NCI-H748 treated with DMSO at 0.1 percent for 48 hours (cell line): ENCODE results near the gene SCFD2.

ENCODE experiments used
- DNase-seq: peaks from one replicate; lab custom pipeline; 2025; lab: John Stamatoyannopoulos, UW

SCFD2 gene

DNA sequence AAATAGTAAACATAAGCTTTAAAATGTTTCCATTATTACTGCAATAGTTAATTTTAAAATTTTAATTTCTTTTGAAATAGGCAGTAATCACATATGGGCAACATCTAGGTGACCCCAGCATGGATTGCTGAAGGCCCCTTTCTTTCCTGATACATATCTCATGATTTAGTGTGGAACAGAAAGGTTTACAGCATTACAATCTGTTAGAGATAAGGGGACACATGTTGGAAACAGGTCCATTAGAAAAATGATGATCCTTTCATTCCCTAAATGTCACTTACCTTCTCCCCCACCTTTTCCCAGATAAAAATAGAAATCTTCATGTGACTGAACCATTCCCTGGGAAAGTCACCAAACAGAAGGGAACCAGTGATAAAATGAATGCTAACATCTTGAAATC lies 413.3 kb downstream of the SCFD2 start:
- no peak for DNase-seq

DNA sequence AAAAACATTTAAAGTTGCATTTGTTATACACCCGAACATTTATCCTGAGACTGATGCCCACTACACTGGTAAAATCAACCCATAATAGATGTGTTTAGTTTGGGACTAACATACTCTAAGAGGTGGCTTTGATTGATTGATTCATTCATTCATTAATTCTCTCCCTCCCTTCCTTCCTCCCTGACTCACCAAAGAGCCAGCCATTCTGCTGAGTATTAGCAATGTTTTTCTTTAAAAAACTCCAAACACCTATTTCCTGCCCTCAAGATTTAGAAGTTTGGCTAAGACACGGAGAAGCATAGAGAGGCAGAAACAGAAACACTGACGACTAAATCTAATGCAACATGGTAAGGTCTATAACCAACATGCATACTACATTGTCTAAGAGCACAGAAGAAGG lies 414.8 kb downstream of the SCFD2 start:
- no peak for DNase-seq

DNA sequence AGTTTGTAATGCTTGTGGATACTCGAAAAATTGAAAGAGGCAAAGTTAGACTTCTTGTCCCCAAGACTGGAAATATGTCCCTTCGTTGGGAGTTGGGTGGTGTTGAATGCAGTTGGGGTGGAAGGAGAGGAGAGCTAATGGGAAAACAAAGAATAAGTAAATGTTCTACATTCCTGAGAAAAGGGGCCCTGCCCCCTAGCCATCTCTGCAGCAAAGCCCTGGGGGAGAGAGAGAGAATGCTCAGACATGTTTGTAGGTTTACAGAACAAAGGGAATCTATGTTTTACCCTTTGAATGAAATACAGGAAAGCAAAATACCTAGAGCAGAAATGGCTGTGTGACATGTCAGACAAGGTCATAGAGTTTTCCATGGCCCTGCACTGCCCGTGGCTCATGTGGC lies 415.6 kb downstream of the SCFD2 start:
- no peak for DNase-seq

DNA sequence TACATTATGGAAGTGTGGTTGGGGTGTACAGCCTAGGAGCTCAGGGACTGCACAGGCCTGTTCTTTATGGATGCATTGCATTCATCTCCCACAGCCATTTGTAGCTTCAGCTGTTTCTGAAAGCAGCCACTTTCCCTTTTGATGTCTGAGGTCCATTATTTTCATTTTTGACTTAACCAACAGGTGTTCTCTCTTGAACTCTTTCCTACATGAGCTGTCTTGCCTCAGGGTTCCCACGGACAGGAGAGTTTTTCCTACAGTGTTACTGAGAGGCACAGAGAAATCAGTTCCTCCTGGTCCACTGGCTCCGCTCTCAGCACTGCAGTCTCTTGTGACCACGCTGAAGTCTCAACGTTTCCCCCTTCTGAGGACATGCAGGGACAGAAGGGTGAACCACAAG lies 416.5 kb downstream of the SCFD2 start:
- DNase-seq = no peak

DNA sequence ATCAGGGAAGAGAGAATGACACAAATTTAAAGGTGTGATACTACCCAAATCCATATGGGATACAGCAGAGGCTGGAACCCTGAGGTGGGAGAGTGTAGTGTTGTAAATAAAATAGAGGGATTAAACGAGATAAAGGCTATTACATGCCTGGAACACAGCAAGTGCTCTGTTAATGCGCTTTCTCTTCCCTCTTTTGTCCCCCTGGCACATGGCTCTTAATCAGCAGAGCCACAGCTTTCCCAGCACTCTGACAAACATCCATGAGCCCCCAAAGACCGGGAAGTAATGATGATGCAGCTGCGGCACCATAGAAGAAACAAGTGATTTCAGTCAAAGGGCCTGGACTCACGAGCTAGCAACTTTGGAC lies 417.8 kb downstream of the SCFD2 start:
- DNase-seq = no peak

DNA sequence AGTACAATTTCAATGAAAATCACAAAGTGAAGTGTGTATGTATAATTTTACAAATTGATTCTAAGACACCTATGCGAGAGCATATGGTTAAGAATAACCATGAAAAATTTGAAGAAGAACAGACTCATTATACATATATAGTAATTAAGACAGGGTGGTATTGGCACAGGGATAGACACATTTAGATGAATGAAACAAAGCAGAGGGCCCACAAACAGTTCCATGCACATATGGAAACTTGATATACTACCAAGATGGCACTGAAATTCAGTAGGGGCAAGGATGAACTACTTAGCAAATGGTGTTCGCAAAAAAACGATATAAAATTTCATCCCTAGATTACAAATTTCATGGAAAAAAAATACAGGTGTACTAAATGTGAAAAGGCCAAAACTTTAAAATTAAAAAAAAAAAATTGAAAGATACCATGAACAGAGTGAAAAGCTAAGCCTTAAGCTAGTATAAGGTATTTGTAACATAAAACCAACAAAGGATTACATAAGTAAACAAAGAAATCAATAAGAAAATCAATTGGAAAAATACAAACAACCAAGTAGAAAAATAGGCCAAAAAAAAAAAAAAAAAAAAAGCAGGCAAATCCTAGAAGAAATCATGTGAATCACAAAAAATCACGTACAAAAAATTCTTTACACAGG lies 418.3 kb downstream of the SCFD2 start:
- no peak for DNase-seq

DNA sequence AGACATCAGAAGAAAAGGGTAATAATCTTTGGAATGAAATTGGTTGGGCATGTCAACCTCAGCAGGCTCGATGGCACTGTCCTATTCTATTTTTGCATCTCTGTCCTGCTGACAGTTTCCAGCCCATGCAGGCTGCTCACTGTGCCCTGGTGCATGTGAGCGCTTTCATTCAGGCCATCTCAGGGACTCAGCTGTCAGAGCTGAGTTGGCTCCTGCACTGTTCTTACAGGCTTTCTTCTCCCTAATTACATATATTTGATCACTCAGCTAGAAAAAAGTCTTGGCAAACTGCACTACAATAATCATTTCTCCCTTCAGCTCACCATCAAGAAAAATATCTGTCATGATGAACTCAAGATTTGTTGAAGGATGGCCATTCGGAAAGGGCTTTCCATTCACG lies 419.0 kb downstream of the SCFD2 start:
- DNase-seq = no peak

DNA sequence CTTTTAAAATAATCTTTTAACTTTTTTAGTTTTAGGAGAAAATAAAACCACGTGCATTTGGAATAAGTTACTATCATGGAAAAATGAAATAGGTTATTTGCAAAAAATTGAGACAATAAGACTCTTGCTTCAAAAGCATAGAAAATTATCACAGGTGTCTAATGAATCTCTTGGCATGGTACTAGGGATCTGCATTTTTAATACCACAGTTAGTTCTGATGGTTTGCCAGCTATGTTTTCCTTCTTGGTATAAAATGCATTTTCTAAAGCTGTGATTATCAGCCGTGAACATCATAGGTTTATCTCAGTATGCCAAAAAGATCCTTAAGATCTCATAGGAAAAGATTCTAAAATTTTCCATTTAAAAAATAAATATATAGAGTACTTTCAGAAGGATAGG lies 419.9 kb downstream of the SCFD2 start:
- DNase-seq = no peak

DNA sequence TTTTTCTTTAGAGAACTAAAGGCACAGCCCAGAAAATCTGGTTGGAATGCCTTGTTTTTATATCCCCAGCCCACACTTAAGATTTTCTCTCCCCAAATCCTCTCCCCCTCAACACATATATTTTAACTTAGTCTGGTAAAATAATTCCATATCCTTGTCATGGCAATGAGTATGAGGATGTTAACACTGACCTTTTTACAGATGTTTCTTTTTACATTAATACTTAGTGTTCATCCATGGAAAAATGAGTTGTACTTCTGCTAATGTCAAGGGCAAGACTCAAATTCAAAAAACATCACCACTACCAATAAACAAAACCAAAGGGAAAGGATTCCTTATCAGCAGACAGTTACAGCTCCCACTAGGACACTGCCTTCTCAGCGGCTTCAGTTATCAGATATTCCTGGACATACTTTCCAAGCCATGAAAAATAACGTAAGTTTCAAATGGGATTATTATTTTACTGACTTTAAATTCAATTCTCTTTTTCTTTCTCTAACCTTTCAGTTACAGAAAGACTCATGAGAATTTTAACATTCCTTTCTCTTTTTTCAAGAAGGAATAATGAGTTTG lies 420.4 kb downstream of the SCFD2 start:
- DNase-seq = no peak

DNA sequence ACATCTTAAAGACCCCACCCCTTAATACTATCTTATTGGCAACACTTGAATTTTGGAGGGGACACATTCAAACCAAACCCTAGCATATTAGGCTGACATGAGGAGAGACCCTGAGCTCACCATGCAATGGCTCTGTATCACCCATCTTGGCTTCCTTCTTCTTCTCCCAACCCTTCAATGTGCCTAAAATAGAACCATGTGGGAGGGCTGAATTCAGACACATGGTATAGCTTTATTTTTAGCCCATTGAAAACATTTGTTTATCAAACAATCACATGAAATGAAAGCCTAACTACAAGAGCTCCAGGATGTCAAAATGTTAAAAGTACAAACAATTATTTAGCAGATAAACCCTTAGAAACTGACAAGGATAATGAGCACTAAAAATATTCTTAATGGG lies 422.2 kb downstream of the SCFD2 start:
- no peak for DNase-seq

DNA sequence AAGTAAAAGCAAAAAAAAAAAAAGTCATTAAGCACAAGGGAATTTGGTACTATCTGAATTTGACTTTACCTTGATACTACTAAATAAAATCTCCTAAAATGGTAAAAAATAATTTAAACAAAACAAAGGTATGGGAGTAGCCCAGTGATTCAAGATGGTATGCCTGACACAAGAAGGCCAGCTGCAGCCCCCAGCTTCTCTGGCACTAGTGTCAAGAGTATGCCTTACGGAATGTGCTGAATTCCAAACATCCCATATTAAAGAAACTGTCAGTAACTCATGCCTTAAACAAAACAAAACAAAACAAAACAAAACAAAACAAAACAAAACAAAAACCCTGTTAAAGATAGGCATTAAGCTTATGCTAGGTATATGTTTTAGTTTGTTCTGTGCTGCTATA lies 422.9 kb downstream of the SCFD2 start:
- no peak for DNase-seq

DNA sequence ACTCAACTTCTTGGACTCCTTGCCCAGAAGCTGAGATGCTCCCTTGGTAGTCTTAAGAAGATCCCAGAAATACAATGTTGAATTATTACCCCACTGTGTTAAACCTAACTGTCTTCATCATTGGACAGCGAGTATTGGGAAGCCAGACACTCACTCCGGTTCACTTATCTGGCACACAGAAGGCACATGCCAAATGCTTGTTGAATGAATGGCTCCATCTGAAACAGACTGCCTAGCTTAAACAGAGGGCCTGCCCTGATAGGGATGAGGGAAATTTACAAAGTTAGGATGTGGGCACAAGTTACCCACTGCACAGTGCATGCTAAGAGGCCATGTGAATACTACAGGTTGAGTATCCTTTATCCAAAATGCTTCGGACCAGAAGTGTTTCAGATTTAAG lies 424.4 kb downstream of the SCFD2 start:
- DNase-seq = no peak

DNA sequence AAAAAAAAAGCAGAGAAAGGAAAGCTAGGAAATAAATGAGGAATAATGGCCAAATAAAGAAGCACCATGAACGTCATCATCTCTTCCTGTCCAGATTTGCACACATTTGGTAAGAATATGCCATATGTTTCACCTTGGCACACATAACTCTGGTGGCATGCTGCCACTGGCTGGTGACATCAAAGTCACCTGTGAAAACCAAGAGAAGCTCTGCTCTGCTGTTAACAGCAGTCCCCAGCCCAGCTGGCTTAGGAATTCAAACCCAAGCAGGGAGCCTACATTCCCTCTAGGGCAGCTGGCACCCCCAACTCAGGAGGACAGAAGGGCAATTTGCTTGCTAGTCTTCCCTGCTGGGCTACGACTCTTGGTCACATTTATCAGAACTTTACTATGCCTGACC lies 426.1 kb downstream of the SCFD2 start:
- no peak for DNase-seq

DNA sequence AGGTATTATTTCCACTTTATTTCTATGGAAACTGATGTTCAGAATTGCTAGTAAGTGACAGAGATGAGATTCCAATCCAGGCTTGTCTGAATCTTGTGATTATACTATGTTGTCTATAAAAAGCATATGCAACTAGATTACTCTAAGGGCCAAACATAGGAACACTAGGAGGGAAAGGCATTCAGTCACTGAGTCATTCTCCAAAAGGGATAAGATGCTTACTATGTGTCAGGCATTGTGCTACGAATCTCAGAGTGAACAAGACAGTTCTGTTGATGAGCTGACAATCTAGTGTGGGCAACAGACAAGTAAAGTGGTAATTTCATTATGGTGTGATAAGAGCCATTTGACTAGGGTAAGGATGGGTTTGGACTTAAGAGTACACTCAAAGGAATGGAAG lies 426.5 kb downstream of the SCFD2 start:
- no peak for DNase-seq

DNA sequence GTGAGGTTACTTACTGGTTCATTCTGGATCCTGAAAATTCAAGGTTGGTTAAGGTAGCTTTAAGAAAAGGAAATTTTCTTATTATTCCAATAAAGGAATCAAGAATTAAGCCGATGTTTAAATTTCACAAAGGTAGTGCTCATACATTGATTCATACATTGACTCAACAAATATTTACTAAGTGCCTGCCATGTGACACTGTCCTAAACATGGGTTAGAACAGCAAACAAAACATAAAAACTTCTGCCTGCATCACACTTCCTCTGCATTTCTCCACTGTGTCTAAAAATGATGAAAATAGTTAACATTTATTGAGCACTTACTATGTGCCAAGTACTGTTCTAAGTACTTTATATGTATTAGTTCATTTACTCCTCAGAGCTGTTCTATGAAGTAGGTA lies 428.0 kb downstream of the SCFD2 start:
- DNase-seq = no peak

DNA sequence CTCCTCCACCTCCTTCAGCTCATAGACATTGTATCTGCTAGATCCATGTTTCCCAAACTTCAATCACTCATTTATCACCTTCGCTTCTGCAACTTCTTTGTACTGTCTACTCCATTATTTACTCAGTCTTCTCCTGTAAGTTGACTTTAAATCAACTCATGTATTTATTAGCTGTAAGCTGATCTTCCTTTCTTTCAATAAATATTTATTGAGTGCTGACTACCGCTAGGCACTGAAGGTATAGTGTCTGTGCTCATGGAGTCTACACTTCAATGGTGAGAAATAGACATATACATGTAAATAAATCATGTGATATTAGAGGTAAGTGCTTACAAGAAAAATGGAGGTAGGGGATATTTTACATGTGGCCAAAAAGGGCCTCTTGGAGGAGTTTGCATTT lies 429.1 kb downstream of the SCFD2 start:
- DNase-seq = no peak

DNA sequence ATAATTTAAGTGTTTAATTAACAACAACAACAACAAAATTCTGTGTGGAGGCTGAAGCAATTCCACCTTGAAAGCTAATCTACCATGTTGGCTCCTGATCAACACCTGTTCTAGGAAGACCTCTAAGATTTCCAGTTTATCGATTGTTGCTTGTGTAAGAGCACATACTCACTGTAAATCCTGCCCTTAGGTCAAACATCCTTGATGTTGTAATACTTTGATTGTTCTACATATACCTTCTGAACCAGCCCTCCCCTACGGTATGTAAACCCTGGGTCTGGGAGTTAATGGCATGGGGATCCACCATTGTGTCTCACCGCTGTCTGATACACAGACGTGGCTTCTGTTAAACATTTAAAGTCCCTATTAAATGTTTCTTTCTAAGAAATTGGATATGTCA lies 430.5 kb downstream of the SCFD2 start:
- DNase-seq = no peak

DNA sequence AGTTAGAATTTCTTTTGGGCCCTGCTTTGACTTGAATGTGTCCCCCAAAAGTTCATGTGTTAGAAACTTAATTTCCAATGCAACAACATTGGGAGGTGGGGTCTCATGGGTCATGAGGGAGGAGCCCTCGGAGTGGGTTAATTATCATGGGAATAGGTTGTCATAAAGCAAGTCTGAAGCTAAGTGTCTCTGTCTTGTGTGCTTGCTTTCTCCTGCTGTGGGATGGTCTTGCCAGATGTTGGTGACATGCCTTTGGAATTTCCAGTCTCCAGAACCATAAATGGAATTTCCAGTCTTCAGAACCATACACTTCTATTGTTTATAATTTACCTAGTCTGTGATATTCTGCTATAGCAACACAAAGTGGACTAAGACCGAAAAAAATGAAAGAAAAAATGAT lies 432.1 kb downstream of the SCFD2 start:
- DNase-seq = no peak

DNA sequence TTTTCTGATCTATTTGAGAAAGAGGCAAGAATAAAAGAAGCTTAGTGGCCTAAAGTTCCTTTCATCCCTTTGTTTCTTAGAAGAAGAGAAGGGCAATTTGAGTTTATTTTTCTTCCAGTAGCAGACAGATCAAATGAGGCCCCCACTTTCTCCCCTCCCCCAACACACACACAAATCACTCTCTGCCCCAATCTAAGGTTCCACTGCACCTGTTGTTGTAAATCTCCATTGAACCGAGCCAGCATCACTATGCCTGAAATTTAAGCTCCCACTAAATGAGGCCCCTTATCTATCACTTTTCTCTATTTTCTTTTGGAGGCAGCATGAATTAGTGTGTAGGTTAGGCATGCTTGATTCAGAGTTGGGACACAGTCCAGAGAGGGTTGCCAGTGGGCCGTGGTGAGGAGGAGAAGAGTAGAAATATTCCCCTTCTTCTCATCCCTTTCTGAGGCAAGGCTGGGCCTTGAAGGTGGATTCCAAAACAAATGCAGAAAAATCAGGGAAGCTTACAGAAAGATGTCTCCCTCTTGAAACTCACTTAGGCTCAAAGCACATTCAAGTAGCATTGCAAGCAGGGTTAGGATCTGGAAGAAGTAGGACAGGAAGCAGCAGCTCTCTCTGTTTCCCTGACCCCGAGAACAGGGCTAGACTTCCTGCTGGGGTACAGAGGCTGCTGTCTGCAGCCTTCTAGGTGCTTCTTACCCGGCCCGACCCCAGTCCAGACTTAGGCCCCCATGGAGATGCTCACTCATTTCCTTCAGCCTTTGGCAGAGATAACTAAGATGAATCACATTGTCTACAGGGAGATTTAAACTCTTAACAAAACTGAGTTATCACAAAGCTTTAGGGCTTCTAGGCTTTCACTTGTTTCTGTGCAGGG lies 433.0 kb downstream of the SCFD2 start:
- no peak for DNase-seq

DNA sequence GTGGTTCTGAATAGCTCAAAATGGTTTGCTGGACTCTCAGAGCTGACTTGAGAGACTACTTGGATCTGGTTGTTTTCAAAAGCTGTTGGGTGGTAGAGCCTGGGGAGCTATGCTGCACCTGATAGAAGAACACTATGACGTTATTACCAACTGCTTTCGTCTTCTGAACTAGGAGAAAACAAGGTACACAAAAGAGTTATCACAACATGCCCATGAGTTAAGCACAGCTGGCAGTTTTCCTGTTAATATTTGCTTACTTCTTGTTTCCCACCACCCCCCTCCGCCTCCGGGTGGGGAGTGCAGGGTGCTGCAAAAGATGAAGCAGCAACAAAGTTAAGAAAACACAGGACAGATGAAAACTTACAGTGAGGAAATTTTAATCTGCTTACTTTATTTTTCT lies 434.6 kb downstream of the SCFD2 start:
- DNase-seq = no peak

DNA sequence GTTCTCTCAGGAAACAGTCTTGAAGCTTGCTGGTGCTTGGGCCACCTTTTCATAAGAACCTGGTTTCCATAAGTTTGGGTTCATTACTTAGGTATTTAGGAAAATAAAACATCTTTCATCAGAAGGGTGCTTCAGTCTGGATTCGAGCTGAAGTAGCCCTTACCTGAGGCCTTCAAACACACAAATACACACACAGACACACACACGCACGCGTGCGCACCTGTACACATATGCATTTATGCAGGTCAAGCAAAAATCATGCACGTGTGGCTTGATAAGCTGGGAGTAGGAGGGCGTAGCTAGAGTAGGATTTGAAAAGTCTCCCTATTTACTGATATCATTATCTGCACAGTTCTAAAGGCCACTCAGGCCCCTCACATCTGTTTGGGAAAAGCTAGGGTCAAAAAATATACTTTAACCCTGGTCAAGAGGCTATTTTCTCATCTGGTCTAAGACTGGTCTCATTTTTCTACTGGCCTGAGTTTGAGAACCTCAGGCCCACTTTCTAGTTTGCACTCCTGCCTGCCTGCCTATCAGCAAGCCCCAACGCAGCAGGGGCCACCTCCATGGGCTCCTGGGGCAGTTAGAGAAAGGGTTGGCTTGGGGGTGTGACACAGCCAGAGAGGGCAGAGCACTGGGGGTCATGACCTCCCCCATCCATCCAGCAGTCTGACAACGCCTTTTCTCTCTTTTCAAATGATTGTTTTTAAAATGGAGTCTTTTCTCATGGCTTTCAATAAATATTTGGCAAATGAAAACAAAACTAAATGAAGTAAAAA lies 439.5 kb downstream of the SCFD2 start:
- DNase-seq = no peak

DNA sequence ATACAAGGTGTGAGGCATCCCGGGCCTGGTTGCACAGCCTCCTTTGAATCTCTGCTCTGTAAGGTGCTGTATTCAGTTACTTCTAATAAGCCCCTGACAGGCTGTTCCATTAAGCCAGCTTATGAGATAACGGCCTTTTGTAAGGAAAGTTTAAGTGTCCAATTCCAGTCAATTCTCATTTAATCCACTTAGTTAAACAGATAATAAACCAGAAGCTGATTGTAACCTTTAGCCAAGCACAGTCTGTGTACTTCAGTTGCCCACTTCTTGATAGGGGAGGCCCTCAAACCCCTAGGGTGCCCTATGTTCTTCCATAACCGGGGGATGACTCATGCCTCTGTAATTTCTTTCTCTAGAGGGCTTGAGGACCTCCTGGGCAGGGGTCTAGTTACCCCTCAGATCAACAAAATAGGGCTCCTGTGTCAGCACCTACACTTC lies 440.3 kb downstream of the SCFD2 start:
- no peak for DNase-seq

DNA sequence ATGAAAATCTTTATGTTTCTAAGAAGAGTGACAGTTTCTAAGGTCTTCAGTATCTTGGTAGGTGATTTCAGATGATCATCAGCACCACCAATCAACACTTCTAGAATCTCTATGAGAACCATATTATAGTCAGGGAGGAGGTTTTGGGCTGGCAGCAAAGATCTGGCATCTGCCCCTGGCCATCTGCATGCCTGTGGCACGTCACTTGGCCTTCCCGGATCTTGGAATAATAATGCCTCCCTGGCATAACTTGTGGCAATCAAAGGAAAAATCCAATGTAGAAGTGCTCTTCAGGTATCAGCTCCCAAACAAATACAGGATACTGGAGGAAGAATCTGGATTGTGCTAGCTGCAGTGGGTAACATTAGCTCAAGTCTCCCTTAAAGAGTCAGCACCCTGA lies 446.4 kb downstream of the SCFD2 start:
- DNase-seq = no peak
